GM23338 (cell line): ENCODE measurements around the gene UNC79. TPM values are rescaled to one million over a fixed set of nuclear protein-coding genes. Genes with fewer than 3 reads are reported as not detected.

Source experiments
- ATAC-seq: fragments of 200-7000 bp; cut with Tn5 transposase; 3 replicates; pipeline ENCODE4 v1.9.1; 2020
- DNase-seq: peaks from one replicate; pipeline ENCODE4 v3.0.0-alpha.2; 2015; ENCODE audit warnings: low spot score
- H2AFZ ChIP-seq: fragments of 200-600 bp; sonication (generic); 2 replicates; pipeline ENCODE4 v1.8.0; 2016; ENCODE audit warnings: antibody characterized with exemption, mild to moderate bottlenecking, moderate library complexity
- H3F3A ChIP-seq: fragments of 200-600 bp; sonication (generic); replicated peaks from 2 replicates; pipeline ENCODE4 v1.8.0; 2017; ENCODE audit warnings: antibody characterized with exemption, mixed run types, low read depth
- H3K27ac ChIP-seq: fragments of 200-600 bp; sonication (generic); 2 replicates; pipeline ENCODE4 v1.6.1; 2016; ENCODE audit warnings: low read depth
- H3K27me3 ChIP-seq: fragments of 200-600 bp; sonication (generic); 2 replicates; pipeline ENCODE4 v1.8.0; 2016; ENCODE audit warnings: mild to moderate bottlenecking, mixed run types, moderate library complexity; ENCODE audit not compliant: insufficient read depth
- H3K36me3 ChIP-seq: fragments of 200-600 bp; sonication (generic); 2 replicates; pipeline ENCODE4 v1.8.0; 2016; ENCODE audit warnings: mild to moderate bottlenecking; ENCODE audit not compliant: insufficient read depth
- H3K4me1 ChIP-seq: fragments of 200-600 bp; sonication (generic); 2 replicates; pipeline ENCODE4 v1.8.0; 2016; ENCODE audit warnings: mild to moderate bottlenecking, moderate library complexity; ENCODE audit not compliant: insufficient read depth
- H3K4me2 ChIP-seq: fragments of 200-600 bp; sonication (generic); 2 replicates; pipeline ENCODE4 v1.7.1; 2017; ENCODE audit warnings: mixed run types
- H3K4me3 ChIP-seq: fragments of 200-600 bp; sonication (generic); 2 replicates; pipeline ENCODE4 v1.6.1; 2016; ENCODE audit warnings: mixed run types
- H3K79me2 ChIP-seq: fragments of 200-600 bp; sonication (generic); replicated peaks from 2 replicates; pipeline ENCODE4 v1.8.0; 2017; ENCODE audit warnings: mild to moderate bottlenecking; ENCODE audit not compliant: insufficient read depth
- H3K9me2 ChIP-seq: fragments of 200-600 bp; sonication (generic); 2 replicates; pipeline ENCODE4 v1.8.0; 2017; ENCODE audit not compliant: insufficient read depth
- H4K20me1 ChIP-seq: fragments of 200-600 bp; sonication (generic); replicated peaks from 2 replicates; pipeline ENCODE4 v1.8.0; 2017; ENCODE audit warnings: mild to moderate bottlenecking; ENCODE audit not compliant: insufficient read depth
- H3K27ac Mint-ChIP-seq: 2 replicates; pipeline ENCODE4 v1.8.0; 2020; ENCODE audit warnings: inconsistent platforms, mild to moderate bottlenecking, moderate library complexity, mixed read lengths
- H3K27me3 Mint-ChIP-seq: 3 replicates; pipeline ENCODE4 v1.8.0; 2022; ENCODE audit warnings: low read depth, mild to moderate bottlenecking, moderate library complexity, mixed read lengths, inconsistent platforms; ENCODE audit not compliant: insufficient read depth, poor library complexity
- H3K36me3 Mint-ChIP-seq: 3 replicates; pipeline ENCODE4 v1.8.0; 2021; ENCODE audit warnings: low read depth, mild to moderate bottlenecking, inconsistent platforms, moderate library complexity, mixed read lengths
- H3K4me1 Mint-ChIP-seq: 3 replicates; pipeline ENCODE4 v1.8.0; 2020; ENCODE audit warnings: mild to moderate bottlenecking, inconsistent platforms, mixed read lengths
- H3K4me3 Mint-ChIP-seq: 3 replicates; pipeline ENCODE4 v1.8.0; 2021; ENCODE audit warnings: moderate library complexity, mild to moderate bottlenecking, inconsistent platforms, mixed read lengths
- H3K9me3 Mint-ChIP-seq: 3 replicates; pipeline ENCODE4 v1.8.0; 2020; ENCODE audit warnings: moderate library complexity, mild to moderate bottlenecking, inconsistent platforms, mixed read lengths
- CTCF ChIP-seq, 2 experiments: fragments of 200-600 bp in 1 of 2; sonication (generic) in 1 of 2; conservative IDR thresholded peaks; 2 replicates each; pipeline versions ENCODE4 v1.5.1 to v1.6.1; 2016 to 2017; ENCODE audit warnings: antibody characterized with exemption in 2 of 2, low read depth in 2 of 2, mild to moderate bottlenecking in 2 of 2, moderate library complexity in 1 of 2
- JUNB ChIP-seq: IDR thresholded peaks from one replicate; pipeline ENCODE4 v1.6.1; 2016; ENCODE audit warnings: antibody characterized with exemption; ENCODE audit not compliant: unreplicated experiment
- POLR2AphosphoS5 ChIP-seq: IDR thresholded peaks from 2 replicates; pipeline ENCODE4 v1.6.1; 2016; ENCODE audit warnings: antibody characterized with exemption, low read depth
- STAT1 ChIP-seq: IDR thresholded peaks from one replicate; pipeline ENCODE4 v1.6.1; 2016; ENCODE audit warnings: antibody characterized with exemption; ENCODE audit not compliant: unreplicated experiment
- polyA plus RNA-seq: library from polyadenylated mRNA; unstranded; fragments of >200 nt; fragmentation: Nextera tagmentation; extraction: Ambion mirVana; gene quantifications from 2 replicates; pipeline ENCODE4 v1.2.1, GENCODE V29; 2016
- total RNA-seq: library from RNA; depleted of rRNA; stranded (reverse); fragments of >200 nt; shearing (Covaris generic); gene quantifications from 2 replicates; pipeline ENCODE4 v1.2.3, GENCODE V29; 2014
- TF ChIP-seq, protein P1 (sequence below): fragments of 250-450 bp; sonication (Bioruptor Pico); IDR thresholded peaks from 2 replicates; pipeline ENCODE4 v1.5.0; 2020; ENCODE audit warnings: mild to moderate bottlenecking, moderate library complexity

Gene UNC79
- total and polyA plus RNA-seq, 2 experiments from 2014 or later, result 1.8 to 3.6 TPM

DNA sequence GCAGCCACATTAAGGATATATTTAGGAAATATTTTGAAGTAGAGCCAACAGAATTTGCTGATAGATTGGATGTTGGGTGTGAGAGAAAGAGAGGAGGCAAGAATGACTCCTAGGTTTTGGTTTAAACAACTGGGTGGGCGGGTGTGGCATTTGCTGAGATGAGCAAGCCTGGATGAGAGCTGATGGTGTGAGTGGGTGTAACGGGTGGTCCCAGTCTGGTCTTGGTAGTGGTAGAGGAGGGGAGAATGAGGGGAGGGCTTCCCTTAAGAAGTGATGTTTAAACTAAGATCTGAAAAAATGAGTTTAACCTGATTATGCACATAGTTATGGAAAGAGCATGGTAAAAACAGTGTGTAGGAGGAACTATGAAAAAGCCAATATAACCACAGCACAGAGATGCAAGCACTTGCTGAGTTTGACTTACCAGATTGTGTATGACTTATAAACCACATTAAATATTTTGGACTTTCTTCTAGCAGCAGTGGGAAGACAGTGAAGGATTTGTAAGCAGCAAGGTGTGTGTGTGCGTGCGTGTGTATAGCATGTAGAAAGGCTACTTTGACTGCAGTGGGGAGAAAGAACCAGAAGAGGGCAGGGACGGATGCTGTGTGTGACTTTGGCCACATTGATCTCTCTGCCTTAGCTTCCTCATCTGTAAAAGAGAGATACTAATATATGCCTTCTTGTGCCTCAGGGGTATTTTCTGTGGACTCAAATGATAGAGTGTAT, 217.9 kb downstream of the UNC79 start:
- Mint-ChIP-seq H3K4me1 (no peaks in the 10 kb centered on the region), H3K27me3 (peaks cover under 1% of the 10 kb centered on the region), H3K9me3 (no peaks in the 10 kb centered on the region), H3K27ac (no peak overlapping the region), H3K36me3 (no peaks in the 10 kb centered on the region), H3K4me3 (no peak overlapping the region)
- no peaks in the 10 kb centered on the region for H3K36me3 ChIP-seq
- no peaks in the 10 kb centered on the region for H3F3A ChIP-seq
- no peak overlapping the region for H3K4me2 ChIP-seq
- no peaks in the 10 kb centered on the region for H3K4me1 ChIP-seq
- ATAC-seq (peak; percentile 98), DNase-seq (peak; percentile 77)
- no peaks in the 10 kb centered on the region for H3K27me3 ChIP-seq
- no peaks in the 10 kb centered on the region for H3K79me2 ChIP-seq
- H4K20me1 ChIP-seq, result no peaks in the 10 kb centered on the region
- H3K9me2 ChIP-seq, result no peaks in the 10 kb centered on the region
- H3K4me3 ChIP-seq, result no peak overlapping the region
- TF ChIP-seq POLR2AphosphoS5, result no peak
- TF ChIP-seq CTCF (conservative IDR thresholded peaks at IDR 0.05; ENCODE audit: low read depth in 2 of 2), result peak; percentile 60 to 86
- no peak for TF ChIP-seq JUNB
- no peak for TF ChIP-seq STAT1
- TF ChIP-seq, protein P1, sequence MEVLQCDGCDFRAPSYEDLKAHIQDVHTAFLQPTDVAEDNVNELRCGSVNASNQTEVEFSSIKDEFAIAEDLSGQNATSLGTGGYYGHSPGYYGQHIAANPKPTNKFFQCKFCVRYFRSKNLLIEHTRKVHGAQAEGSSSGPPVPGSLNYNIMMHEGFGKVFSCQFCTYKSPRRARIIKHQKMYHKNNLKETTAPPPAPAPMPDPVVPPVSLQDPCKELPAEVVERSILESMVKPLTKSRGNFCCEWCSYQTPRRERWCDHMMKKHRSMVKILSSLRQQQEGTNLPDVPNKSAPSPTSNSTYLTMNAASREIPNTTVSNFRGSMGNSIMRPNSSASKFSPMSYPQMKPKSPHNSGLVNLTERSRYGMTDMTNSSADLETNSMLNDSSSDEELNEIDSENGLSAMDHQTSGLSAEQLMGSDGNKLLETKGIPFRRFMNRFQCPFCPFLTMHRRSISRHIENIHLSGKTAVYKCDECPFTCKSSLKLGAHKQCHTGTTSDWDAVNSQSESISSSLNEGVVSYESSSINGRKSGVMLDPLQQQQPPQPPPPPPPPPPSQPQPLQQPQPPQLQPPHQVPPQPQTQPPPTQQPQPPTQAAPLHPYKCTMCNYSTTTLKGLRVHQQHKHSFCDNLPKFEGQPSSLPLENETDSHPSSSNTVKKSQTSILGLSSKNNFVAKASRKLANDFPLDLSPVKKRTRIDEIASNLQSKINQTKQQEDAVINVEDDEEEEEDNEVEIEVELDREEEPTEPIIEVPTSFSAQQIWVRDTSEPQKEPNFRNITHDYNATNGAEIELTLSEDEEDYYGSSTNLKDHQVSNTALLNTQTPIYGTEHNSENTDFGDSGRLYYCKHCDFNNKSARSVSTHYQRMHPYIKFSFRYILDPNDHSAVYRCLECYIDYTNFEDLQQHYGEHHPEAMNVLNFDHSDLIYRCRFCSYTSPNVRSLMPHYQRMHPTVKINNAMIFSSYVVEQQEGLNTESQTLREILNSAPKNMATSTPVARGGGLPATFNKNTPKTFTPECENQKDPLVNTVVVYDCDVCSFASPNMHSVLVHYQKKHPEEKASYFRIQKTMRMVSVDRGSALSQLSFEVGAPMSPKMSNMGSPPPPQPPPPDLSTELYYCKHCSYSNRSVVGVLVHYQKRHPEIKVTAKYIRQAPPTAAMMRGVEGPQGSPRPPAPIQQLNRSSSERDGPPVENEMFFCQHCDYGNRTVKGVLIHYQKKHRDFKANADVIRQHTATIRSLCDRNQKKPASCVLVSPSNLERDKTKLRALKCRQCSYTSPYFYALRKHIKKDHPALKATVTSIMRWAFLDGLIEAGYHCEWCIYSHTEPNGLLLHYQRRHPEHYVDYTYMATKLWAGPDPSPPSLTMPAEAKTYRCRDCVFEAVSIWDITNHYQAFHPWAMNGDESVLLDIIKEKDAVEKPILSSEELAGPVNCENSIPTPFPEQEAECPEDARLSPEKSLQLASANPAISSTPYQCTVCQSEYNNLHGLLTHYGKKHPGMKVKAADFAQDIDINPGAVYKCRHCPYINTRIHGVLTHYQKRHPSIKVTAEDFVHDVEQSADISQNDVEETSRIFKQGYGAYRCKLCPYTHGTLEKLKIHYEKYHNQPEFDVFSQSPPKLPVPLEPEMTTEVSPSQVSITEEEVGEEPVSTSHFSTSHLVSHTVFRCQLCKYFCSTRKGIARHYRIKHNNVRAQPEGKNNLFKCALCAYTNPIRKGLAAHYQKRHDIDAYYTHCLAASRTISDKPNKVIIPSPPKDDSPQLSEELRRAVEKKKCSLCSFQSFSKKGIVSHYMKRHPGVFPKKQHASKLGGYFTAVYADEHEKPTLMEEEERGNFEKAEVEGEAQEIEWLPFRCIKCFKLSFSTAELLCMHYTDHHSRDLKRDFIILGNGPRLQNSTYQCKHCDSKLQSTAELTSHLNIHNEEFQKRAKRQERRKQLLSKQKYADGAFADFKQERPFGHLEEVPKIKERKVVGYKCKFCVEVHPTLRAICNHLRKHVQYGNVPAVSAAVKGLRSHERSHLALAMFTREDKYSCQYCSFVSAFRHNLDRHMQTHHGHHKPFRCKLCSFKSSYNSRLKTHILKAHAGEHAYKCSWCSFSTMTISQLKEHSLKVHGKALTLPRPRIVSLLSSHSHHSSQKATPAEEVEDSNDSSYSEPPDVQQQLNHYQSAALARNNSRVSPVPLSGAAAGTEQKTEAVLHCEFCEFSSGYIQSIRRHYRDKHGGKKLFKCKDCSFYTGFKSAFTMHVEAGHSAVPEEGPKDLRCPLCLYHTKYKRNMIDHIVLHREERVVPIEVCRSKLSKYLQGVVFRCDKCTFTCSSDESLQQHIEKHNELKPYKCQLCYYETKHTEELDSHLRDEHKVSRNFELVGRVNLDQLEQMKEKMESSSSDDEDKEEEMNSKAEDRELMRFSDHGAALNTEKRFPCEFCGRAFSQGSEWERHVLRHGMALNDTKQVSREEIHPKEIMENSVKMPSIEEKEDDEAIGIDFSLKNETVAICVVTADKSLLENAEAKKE (CRISPR knock-in tag), result no peak
- no peak overlapping the region for H3K27ac ChIP-seq
- H2AFZ ChIP-seq, result no peak overlapping the region
